HUES6 (cell line): ENCODE data around the gene GPT2.
A peak's percentile ranks its signal among the peaks of the same experiment; 100 is the strongest.

Experiments
- H3K27ac ChIP-seq: 2 replicates; pipeline ENCODE4 v1.7.0; 2013; ENCODE audit warnings: low read depth, mild to moderate bottlenecking, low read length, inconsistent platforms
- H3K27me3 ChIP-seq: 2 replicates; pipeline ENCODE4 v1.6.1; 2013; ENCODE audit warnings: low read length; ENCODE audit not compliant: control insufficient read depth, insufficient read depth
- H3K36me3 ChIP-seq: 2 replicates; pipeline ENCODE4 v1.6.1; 2013; ENCODE audit warnings: low read length; ENCODE audit not compliant: control insufficient read depth, insufficient read depth
- H3K4me1 ChIP-seq: 2 replicates; pipeline ENCODE4 v1.6.1; 2013; ENCODE audit warnings: low read length; ENCODE audit not compliant: control insufficient read depth, insufficient read depth
- H3K4me3 ChIP-seq: 2 replicates; pipeline ENCODE4 v1.5.1; 2013; ENCODE audit warnings: low read depth, low read length
- H3K9ac ChIP-seq: one replicate; pipeline ENCODE4 v1.6.1; 2013; ENCODE audit warnings: mild to moderate bottlenecking, low read length
- H3K9me3 ChIP-seq: 2 replicates; pipeline ENCODE4 v1.6.1; 2013; ENCODE audit warnings: low read depth, low read length; ENCODE audit not compliant: control insufficient read depth, insufficient read depth

Gene GPT2

GRCh38 chr16:46886764-46887523, 2.8 kb downstream of the GPT2 start:
- Histone ChIP-seq H3K27me3 (peaks cover 9% of the 10 kb centered on the region; the same call in 1 of the 2 replicates), H3K4me1 (peaks cover 38% of the 10 kb centered on the region), H3K27ac (no peak overlapping the region), H3K4me3 (no peak overlapping the region), H3K36me3 (peaks cover 30% of the 10 kb centered on the region), H3K9me3 (no peaks in the 10 kb centered on the region), H3K9ac (no peak overlapping the region)

DNA sequence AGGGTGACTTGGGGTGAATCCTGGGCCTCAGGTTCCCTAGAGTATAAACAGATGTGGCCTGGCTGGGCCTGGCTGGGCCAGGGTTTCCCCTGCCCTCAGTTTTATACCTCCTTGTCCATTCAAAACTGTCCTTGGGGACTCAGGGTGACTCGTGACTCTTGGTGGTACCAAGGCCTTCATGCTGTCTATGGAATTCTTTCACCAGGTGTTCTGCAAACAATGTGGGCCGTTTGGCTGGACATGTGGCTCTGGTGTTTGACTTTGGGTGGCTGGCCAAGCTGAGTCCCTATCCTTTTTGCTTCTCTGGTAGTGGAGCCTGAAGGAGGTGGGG, 3.3 kb downstream of the GPT2 start:
- peaks cover 35% of the 10 kb centered on the region for H3K36me3 ChIP-seq
- peaks cover 6% of the 10 kb centered on the region; the same call in 1 of the 2 replicates for H3K27me3 ChIP-seq
- no peak overlapping the region for H3K9ac ChIP-seq
- H3K4me3 ChIP-seq: no peak overlapping the region
- H3K9me3 ChIP-seq: no peaks in the 10 kb centered on the region
- peaks cover 34% of the 10 kb centered on the region for H3K4me1 ChIP-seq
- H3K27ac ChIP-seq: no peak overlapping the region

- Histone ChIP-seq H3K9ac (no peak overlapping the region), H3K27ac (no peak overlapping the region), H3K9me3 (no peaks in the 10 kb centered on the region), H3K36me3 (peaks cover 44% of the 10 kb centered on the region), H3K27me3 (no peaks in the 10 kb centered on the region), H3K4me3 (no peak overlapping the region), H3K4me1 (peaks cover 22% of the 10 kb centered on the region)
Observed at GRCh38 chr16:46889245-46889941, 5.2 kb downstream of the GPT2 start.

DNA sequence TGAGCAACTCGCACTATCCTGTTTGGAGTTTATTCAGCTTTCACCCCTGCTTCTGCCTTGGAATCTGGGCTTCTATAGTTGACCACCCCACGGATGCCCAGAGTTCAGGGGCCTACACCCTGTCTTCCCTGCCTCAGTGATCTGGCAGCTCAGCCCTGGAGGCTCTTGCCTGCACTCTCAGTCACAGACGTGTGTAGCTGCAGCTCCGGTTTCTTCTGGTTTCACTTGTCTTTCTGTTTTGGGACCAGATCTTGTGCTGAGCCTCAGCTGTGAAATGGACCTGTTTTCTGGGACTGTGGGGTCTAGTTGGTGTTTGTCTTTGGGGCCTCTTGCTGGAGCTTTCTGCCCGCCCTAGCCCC, 5.8 kb downstream of the GPT2 start:
- peaks cover 47% of the 10 kb centered on the region for H3K36me3 ChIP-seq
- no peaks in the 10 kb centered on the region for H3K9me3 ChIP-seq
- no peaks in the 10 kb centered on the region for H3K27me3 ChIP-seq
- no peak overlapping the region for H3K4me3 ChIP-seq
- peaks cover 22% of the 10 kb centered on the region for H3K4me1 ChIP-seq
- no peak overlapping the region for H3K9ac ChIP-seq
- H3K27ac ChIP-seq: no peak overlapping the region

DNA sequence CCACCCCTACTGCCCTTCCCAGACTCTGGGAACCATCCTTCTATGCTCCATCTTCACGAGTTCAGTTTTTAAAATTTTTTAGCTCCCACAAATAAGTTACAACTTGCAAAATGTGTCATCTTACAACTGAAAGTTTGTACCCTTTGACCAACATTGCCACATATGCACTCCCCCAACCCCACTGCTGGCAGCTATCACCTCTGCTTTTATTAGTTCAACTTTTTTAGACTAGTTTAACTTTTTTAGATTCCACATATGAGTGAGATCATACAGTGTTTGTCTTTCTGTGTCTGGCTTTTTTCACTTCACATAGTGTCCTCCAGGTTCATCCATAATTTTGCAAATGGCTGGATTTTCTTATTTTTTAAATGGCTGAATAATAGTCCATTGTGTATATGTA, 7.7 kb downstream of the GPT2 start:
- Histone ChIP-seq H3K4me3 (no peak overlapping the region), H3K27ac (no peak overlapping the region), H3K27me3 (no peaks in the 10 kb centered on the region), H3K9ac (no peak overlapping the region), H3K36me3 (peaks cover 63% of the 10 kb centered on the region), H3K4me1 (peaks cover 5% of the 10 kb centered on the region; the same call in 1 of the 2 replicates), H3K9me3 (no peaks in the 10 kb centered on the region)

DNA sequence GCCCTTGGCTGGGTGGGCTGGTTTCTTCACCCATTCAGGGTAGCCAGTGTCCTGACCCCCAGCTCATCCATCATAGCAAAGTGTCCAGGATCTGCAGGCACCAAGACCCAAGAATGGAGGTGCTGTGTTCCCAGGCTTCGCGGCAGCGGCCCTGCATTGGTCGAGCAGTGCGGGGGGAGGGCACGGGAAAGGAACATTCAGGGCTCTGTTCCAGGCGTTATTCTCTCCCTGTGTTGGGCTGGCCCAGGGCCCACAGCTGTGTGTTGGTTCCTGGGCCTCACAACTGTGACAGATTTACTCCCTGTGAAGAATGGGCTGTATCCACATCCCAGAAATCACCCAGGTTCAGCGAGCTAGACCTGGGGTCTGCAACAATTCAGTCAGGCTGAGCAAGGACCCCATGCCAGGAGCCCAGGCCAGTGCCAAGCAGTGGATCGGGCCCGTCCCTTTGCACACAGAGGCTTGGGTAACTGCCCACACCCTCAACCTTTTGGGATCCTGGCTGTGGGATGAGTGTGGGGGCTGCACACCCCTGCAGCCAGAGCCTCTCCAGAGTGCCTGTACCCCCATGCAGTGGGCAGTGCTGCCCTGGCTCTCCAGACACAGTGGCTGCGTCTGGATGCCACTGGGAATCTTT, 10.0 kb downstream of the GPT2 start:
- Histone ChIP-seq H3K9ac (no peak overlapping the region), H3K4me1 (peaks cover 5% of the 10 kb centered on the region; the same call in 1 of the 2 replicates), H3K4me3 (no peak overlapping the region), H3K27ac (no peak overlapping the region), H3K9me3 (no peaks in the 10 kb centered on the region), H3K27me3 (no peaks in the 10 kb centered on the region), H3K36me3 (peaks cover 66% of the 10 kb centered on the region)

- no peak overlapping the region for H3K9ac ChIP-seq
- no peaks in the 10 kb centered on the region; the same call in 1 of the 2 replicates for H3K4me1 ChIP-seq
- no peaks in the 10 kb centered on the region for H3K9me3 ChIP-seq
- H3K27ac ChIP-seq: no peak overlapping the region
- peaks cover 67% of the 10 kb centered on the region for H3K36me3 ChIP-seq
- H3K4me3 ChIP-seq: no peak overlapping the region
- H3K27me3 ChIP-seq: no peaks in the 10 kb centered on the region
Observed at GRCh38 chr16:46895399-46896313, 11.5 kb downstream of the GPT2 start.

DNA sequence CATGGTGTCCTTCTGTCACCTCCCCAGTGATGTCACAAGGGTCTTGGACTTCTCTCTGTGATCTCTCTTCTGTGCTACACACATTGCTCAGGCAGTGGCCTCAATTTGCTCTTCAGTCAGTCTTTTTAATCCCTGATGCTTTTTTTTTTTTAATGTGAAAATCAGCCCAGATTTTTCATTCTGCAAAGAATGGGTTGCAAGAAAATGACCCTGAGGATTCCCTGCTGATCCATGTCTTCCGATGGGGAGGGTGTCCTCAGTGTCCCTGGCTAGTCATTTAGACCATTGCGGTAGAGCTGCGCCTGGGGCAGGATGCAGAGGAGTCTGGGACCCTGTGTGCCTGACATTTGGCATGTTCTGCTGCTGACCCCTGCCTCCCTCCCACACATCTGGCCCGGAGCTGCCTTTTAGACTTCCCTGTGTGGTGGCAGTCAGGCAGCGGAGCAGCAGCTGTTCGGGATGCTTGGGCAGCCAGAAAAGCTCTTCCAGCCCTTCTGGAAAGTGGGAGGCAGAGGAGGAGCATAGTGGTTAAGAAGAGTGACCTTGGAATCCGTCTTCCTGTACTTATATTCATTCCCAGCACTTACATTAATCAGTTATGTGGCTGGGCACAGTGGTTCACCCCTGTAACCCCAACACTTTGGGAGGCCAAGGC, 12.3 kb downstream of the GPT2 start:
- no peak overlapping the region for H3K4me3 ChIP-seq
- H3K36me3 ChIP-seq: peaks cover 74% of the 10 kb centered on the region
- H3K9me3 ChIP-seq: no peaks in the 10 kb centered on the region
- H3K9ac ChIP-seq: no peak overlapping the region
- H3K27me3 ChIP-seq: no peaks in the 10 kb centered on the region
- no peaks in the 10 kb centered on the region; the same call in 1 of the 2 replicates for H3K4me1 ChIP-seq
- H3K27ac ChIP-seq: no peak overlapping the region

DNA sequence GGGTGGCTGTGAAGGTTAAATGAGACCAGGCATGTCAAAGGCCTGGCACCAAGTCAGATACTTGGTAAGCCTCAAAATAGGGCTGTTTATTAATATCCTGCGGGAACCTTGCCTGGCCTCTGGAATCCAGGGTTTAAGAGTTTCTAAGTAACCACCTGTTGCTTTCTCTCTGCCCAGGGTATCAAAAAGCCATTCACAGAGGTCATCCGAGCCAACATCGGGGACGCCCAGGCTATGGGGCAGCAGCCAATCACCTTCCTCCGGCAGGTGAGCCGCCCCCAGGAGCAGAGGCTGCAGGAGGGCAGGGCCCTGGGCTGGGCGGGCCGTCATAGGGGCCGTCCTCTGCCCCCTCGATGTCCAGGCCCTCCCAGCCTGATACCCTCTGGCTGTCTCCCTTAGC, 13.3 kb downstream of the GPT2 start:
- H3K27me3 ChIP-seq: no peaks in the 10 kb centered on the region
- no peak overlapping the region for H3K4me3 ChIP-seq
- 0 out of 2 replicates have a peak overlapping the region, but pooled peaks have one; percentile 23 for H3K27ac ChIP-seq
- no peaks in the 10 kb centered on the region for H3K9me3 ChIP-seq
- H3K4me1 ChIP-seq: no peaks in the 10 kb centered on the region; the same call in 1 of the 2 replicates
- peaks cover 75% of the 10 kb centered on the region for H3K36me3 ChIP-seq
- H3K9ac ChIP-seq: no peak overlapping the region

GRCh38 chr16:46898006-46898405, 13.8 kb downstream of the GPT2 start:
- H3K4me1 ChIP-seq: no peaks in the 10 kb centered on the region; the same call in 1 of the 2 replicates
- H3K9me3 ChIP-seq: no peaks in the 10 kb centered on the region
- H3K27ac ChIP-seq: no peak overlapping the region
- no peaks in the 10 kb centered on the region for H3K27me3 ChIP-seq
- no peak overlapping the region for H3K4me3 ChIP-seq
- no peak overlapping the region for H3K9ac ChIP-seq
- H3K36me3 ChIP-seq: peaks cover 71% of the 10 kb centered on the region
